Neural progenitor cell (in vitro differentiated cells): ENCODE data around the gene PPP1R13L.

Experiments
- CTCF ChIP-seq: fragments of 200-600 bp; sonication (generic); IDR thresholded peaks from 2 replicates; pipeline ENCODE4 v1.5.1; 2017; ENCODE audit warnings: antibody characterized with exemption, mild to moderate bottlenecking
- EZH2 ChIP-seq: fragments of 200-600 bp; sonication (generic); IDR thresholded peaks from 2 replicates; pipeline ENCODE4 v1.6.1; 2017; ENCODE audit warnings: antibody characterized with exemption, mild to moderate bottlenecking, moderate library complexity
- EZH2phosphoT487 ChIP-seq: fragments of 200-600 bp; sonication (generic); IDR thresholded peaks from 2 replicates; pipeline ENCODE4 v1.6.1; 2017; ENCODE audit warnings: antibody characterized with exemption

DNA sequence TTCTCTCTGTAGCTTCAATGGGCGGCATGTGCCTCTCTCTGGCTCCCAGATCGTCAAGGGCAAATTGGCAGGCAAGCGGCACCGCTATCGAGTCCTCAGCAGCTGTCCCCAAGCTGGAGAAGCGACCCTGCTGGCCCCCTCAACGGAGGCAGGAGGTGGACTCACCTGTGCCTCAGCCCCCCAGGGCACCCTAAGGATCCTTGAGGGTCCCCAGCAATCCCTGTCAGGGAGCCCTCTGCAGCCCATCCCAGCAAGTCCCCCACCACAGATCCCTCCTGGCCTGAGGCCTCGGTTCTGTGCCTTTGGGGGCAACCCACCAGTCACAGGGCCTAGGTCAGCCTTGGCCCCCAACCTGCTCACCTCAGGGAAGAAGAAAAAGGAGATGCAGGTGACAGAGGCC is 3.3 kb upstream of the PPP1R13L start:
- TF ChIP-seq EZH2 = no peak
- TF ChIP-seq CTCF = no peak
- TF ChIP-seq EZH2phosphoT487 = no peak
